Vagina (tissue), 2 donors: ENCODE measurements around the gene NSMCE1. TPM values are rescaled to one million over a fixed set of nuclear protein-coding genes. Genes with fewer than 3 reads are reported as not detected.

Source experiments
- DNase-seq, 2 donors: peaks; one replicate each; pipeline ENCODE4 v3.0.0-alpha.2; 2017; ENCODE audit errors: extremely low spot score in 2 of 2
- H3K27ac ChIP-seq: fragments of 200-600 bp; sonication (generic); one replicate; pipeline ENCODE4 v1.5.1; 2019
- H3K27me3 ChIP-seq: fragments of 200-600 bp; sonication (generic); one replicate; pipeline ENCODE4 v1.5.1; 2019
- H3K36me3 ChIP-seq, 2 donors: fragments of 200-600 bp; sonication (generic); one replicate each; pipeline ENCODE4 v1.5.1; 2017 to 2019
- H3K4me1 ChIP-seq: fragments of 200-600 bp; sonication (generic); one replicate; pipeline ENCODE4 v1.5.1; 2019
- H3K4me3 ChIP-seq, 2 donors: fragments of 200-600 bp; sonication (generic); 1 replicate in 1 of 2; 2 replicates in 1 of 2; pipeline ENCODE4 v1.5.1; 2016 to 2019
- H3K9me3 ChIP-seq: fragments of 200-600 bp; sonication (generic); one replicate; pipeline ENCODE4 v1.5.1; 2019
- POLR2A ChIP-seq, 2 donors: fragments of 450-650 bp; IDR thresholded peaks; one replicate each; pipeline ENCODE4 v1.6.1; 2017; ENCODE audit warnings: antibody characterized with exemption in 2 of 2, mild to moderate bottlenecking in 2 of 2, moderate library complexity in 2 of 2
- POLR2AphosphoS5 ChIP-seq, 2 donors: sonication (generic); formaldehyde crosslinking; IDR thresholded peaks; one replicate each; pipeline ENCODE4 v1.9.0; 2017; ENCODE audit warnings: antibody characterized with exemption in 2 of 2, mild to moderate bottlenecking in 2 of 2, low read depth in 1 of 2; ENCODE audit not compliant: insufficient read depth in 1 of 2
- intact Hi-C: fragments of 100-400 bp; cut with DNase I; formaldehyde crosslinking; loops from one replicate; pipeline ENCODE4 v1.15.1; 2023
- total RNA-seq: library from RNA; depleted of rRNA; stranded (reverse); fragments of >200 nt; gene quantifications from one replicate; pipeline ENCODE4 v1.2.3, GENCODE V29; 2016
- TF ChIP-seq, protein P1 (sequence below), 3 experiments: fragments of 450-650 bp in 2 of 3; fragments of 200-600 bp in 1 of 3; sonication (generic) in 1 of 3; IDR thresholded peaks; one replicate each; pipeline ENCODE4 v1.5.1; 2017 to 2019; ENCODE audit warnings: antibody characterized with exemption in 3 of 3, mild to moderate bottlenecking in 2 of 3, moderate library complexity in 2 of 3

Gene NSMCE1
- total RNA-seq, 1 donor from 2014 or later: 24.6 TPM

DNA sequence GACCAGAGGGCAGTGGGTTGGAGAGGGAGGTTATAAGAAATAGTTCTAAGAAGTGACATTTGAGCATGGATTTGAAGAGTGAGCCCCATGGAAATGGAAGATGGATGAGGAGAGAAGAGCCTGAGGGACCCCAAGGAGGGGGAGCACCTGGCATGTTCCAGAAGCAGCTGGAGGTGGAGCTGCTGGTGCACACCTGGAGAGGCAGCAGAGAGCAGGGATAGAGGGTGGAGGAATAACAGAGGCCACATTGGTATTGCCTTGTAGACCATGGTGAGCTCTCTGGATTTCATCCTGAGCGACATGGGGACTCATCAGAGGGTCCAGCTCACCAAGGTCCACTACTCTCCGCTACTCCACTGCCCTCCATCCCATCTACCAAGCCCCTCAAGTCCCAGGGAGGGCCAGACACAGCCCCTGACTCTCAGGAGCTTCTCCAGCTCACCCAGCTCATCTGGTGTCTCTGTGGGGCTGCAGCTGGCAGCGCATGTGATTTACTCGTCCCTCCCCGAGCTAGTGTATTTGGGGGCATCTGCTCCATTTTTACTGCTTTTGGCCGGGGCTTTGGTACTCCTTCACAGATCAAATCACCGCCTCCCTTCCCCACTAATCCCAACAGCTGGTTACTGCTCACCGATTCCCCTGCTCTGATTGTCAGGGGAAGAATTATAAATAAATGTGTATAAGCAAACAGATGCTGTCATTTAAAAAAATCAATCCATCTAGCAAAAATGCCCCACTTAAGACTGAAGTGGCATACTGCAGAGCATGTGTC, 87.4 kb downstream of the NSMCE1 start:
- Histone ChIP-seq H3K9me3 (no peaks in the 10 kb centered on the region), H3K36me3 (no peaks in the 10 kb centered on the region), H3K27ac (no peak overlapping the region), H3K4me1 (no peaks in the 10 kb centered on the region), H3K4me3 (no peak overlapping the region), H3K27me3 (no peaks in the 10 kb centered on the region)
- intact Hi-C loops: no loop called here
- TF ChIP-seq POLR2AphosphoS5 (IDR thresholded peaks at IDR 0.05; ENCODE audit: insufficient read depth in 1 of 2, low read depth in 1 of 2) (no peak), POLR2A (IDR thresholded peaks at IDR 0.05) (no peak)
- TF ChIP-seq, protein P1, sequence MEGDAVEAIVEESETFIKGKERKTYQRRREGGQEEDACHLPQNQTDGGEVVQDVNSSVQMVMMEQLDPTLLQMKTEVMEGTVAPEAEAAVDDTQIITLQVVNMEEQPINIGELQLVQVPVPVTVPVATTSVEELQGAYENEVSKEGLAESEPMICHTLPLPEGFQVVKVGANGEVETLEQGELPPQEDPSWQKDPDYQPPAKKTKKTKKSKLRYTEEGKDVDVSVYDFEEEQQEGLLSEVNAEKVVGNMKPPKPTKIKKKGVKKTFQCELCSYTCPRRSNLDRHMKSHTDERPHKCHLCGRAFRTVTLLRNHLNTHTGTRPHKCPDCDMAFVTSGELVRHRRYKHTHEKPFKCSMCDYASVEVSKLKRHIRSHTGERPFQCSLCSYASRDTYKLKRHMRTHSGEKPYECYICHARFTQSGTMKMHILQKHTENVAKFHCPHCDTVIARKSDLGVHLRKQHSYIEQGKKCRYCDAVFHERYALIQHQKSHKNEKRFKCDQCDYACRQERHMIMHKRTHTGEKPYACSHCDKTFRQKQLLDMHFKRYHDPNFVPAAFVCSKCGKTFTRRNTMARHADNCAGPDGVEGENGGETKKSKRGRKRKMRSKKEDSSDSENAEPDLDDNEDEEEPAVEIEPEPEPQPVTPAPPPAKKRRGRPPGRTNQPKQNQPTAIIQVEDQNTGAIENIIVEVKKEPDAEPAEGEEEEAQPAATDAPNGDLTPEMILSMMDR (IDR thresholded peaks at IDR 0.05): no peak
- no peak for DNase-seq

DNA sequence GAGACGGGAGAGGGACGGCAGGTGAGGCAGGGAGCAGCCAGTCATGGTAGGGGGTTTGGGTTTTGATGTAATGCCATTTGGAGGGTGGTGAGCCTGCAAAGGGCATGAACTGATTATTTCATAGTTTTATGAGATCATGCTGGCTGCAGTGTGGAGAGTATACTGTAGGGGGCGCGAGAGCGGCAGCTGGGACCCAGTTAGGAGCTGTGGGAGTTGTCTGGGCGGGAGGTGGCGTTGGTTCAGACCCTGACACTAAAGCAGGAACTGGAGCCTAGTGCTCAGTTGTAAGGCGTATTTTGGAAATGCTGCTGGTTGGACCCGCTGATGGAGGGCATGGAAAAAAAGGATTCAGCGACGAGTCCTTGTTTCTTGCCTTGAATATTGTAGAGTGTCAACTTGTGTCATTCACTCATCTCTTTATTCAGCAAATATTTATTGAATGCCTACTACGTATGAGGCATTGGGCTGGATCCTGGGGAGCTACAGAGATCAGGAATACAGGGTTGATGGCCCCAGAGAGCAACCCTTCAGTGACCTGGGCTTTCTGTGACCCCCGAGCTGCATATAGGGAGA, 89.0 kb downstream of the NSMCE1 start:
- Histone ChIP-seq H3K27ac (no peak overlapping the region), H3K4me1 (no peaks in the 10 kb centered on the region), H3K4me3 (no peak overlapping the region), H3K9me3 (no peaks in the 10 kb centered on the region), H3K36me3 (no peaks in the 10 kb centered on the region), H3K27me3 (no peaks in the 10 kb centered on the region)
- intact Hi-C loops: loop anchor here (1.0 kb wide), 1 partner anchor 189 kb away; no protein-coding TSS in a partner anchor
- DNase-seq: no peak
- TF ChIP-seq, protein P1 (IDR thresholded peaks at IDR 0.05): peak in 2 of 3 experiments; percentile 89 to 93
- TF ChIP-seq POLR2AphosphoS5 (IDR thresholded peaks at IDR 0.05; ENCODE audit: insufficient read depth in 1 of 2, low read depth in 1 of 2) (no peak), POLR2A (IDR thresholded peaks at IDR 0.05) (no peak)

DNA sequence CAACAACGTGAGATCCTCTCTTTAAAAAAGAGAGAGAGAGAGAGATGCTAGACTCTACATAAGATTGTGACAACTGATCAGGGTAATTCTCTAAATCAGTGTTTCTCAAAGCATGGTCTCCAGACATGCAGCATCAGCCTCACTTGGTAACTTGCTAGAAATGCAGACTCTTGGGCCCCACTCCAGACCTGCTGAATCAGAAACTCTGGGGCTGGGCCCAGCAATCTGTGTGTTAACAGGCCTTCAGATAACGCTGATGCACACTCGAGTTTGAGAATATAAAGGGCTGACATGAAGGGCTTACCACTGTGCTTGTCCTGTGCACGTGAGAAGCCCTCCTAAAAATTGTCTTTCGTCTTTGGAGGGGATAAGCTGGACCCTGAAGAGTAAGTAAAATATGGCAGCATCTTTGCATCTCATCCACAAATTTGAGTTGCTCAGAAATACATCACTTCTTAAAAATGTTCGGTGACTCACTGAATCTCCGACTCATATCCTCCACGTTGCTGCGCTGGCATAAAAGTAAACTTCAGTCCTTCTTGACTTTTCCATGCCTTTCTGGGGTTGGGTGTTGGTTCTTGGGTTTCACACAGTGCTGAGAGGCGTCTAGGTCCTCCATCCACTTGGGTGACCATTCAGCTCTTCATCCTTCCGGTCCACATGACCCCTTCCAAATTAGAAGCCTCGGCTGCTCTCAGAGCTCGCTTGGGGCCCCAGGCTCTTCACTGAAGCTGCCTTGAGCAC, 91.4 kb downstream of the NSMCE1 start:
- no peak for DNase-seq
- H3K27me3 ChIP-seq: no peaks in the 10 kb centered on the region
- H3K9me3 ChIP-seq: no peaks in the 10 kb centered on the region
- H3K4me3 ChIP-seq: no peak overlapping the region
- H3K4me1 ChIP-seq: no peaks in the 10 kb centered on the region
- TF ChIP-seq, protein P1 (IDR thresholded peaks at IDR 0.05): no peak
- TF ChIP-seq POLR2A (IDR thresholded peaks at IDR 0.05) (no peak), POLR2AphosphoS5 (IDR thresholded peaks at IDR 0.05; ENCODE audit: insufficient read depth in 1 of 2, low read depth in 1 of 2) (no peak)
- H3K36me3 ChIP-seq: no peaks in the 10 kb centered on the region
- no peak overlapping the region for H3K27ac ChIP-seq
- intact Hi-C loops: no loop called here

DNA sequence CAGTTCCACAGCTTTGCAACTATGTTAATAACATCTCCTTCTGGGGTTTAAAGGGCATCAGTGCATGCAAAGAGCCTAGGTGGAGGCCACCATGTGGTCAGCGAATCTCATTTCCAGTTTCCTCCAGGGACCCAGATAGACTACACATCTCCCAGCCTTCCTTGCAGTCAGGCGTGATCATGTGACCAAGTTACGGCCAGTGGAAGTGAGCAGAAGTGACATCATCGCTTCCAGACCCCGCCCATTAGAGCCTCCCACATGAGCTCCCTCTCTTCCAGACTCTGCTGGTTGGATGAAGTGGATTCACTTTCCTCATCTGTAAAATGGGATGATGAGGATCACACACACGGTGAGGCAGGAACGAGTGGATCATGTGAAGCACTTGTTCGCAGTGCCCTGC, 92.7 kb downstream of the NSMCE1 start:
- Histone ChIP-seq H3K4me1 (no peaks in the 10 kb centered on the region), H3K9me3 (no peaks in the 10 kb centered on the region), H3K27ac (no peak overlapping the region), H3K4me3 (no peak overlapping the region), H3K27me3 (no peaks in the 10 kb centered on the region), H3K36me3 (no peaks in the 10 kb centered on the region)
- intact Hi-C loops: no loop called here
- no peak for TF ChIP-seq POLR2AphosphoS5 (IDR thresholded peaks at IDR 0.05; ENCODE audit: insufficient read depth in 1 of 2, low read depth in 1 of 2)
- TF ChIP-seq POLR2A (IDR thresholded peaks at IDR 0.05): no peak
- no peak for DNase-seq

Other genes starting within 250 kb of the NSMCE1 start
- gene C16orf82, start 201.8 kb downstream of the NSMCE1 start, total RNA-seq: not detected
- gene KDM8, start 65.2 kb downstream of the NSMCE1 start, total RNA-seq: 1.5 TPM
- gene IL4R, start 45.2 kb upstream of the NSMCE1 start, total RNA-seq: 64.1 TPM
- 0.98 TPM for gene IL21R, start 133.4 kb upstream of the NSMCE1 start, total RNA-seq